Bronchial epithelial cell (primary cell): Measurements from ENCODE around the gene CCNI. TPM values are rescaled to one million over a fixed set of nuclear protein-coding genes. Genes with fewer than 3 reads are reported as not detected.

Experiments
- DNase-seq: peaks from one replicate; pipeline ENCODE4 v3.0.0-alpha.2; 2010; ENCODE audit warnings: low read depth
- FAIRE-seq: peaks from 2 replicates; lab custom pipeline; 2011; peaks lifted over from hg19 to GRCh38; lab: Jason Lieb, UNC
- H3K27me3 ChIP-seq: 2 replicates; pipeline ENCODE4 v1.5.1; 2011; ENCODE audit warnings: low read length; ENCODE audit not compliant: control insufficient read depth, insufficient read depth
- H3K36me3 ChIP-seq: 2 replicates; pipeline ENCODE4 v1.5.1; 2011; ENCODE audit warnings: low read length; ENCODE audit not compliant: control insufficient read depth, insufficient read depth
- H3K4me3 ChIP-seq: 2 replicates; pipeline ENCODE4 v1.5.1; 2011; ENCODE audit warnings: mild to moderate bottlenecking, low read depth, low read length, control low read depth
- CTCF ChIP-seq: IDR thresholded peaks from 2 replicates; pipeline ENCODE4 v1.5.1; 2011; ENCODE audit warnings: mild to moderate bottlenecking, moderate library complexity, low read length, control low read depth, inconsistent platforms; ENCODE audit not compliant: insufficient read depth, severe bottlenecking
- total RNA-seq: library from RNA; depleted of rRNA; stranded (reverse); fragments of >200 nt; gene quantifications from 2 replicates; pipeline ENCODE4 v1.2.1, GENCODE V29; 2014

The CCNI gene
- total RNA-seq, 1 donor from 2014 or later: 181 TPM

GRCh38 chr4:77010841-77011354 is 64.9 kb downstream of the CCNI start:
- Histone ChIP-seq H3K27me3 (no peaks in the 10 kb centered on the region), H3K36me3 (peaks cover 1% of the 10 kb centered on the region), H3K4me3 (no peak overlapping the region)
- FAIRE-seq (no peak), DNase-seq (peak; percentile 77)
- no peak for TF ChIP-seq CTCF

- H3K27me3 ChIP-seq: no peaks in the 10 kb centered on the region
- no peak for TF ChIP-seq CTCF
- H3K36me3 ChIP-seq: no peaks in the 10 kb centered on the region
- DNase-seq (no peak), FAIRE-seq (no peak)
- H3K4me3 ChIP-seq: no peak overlapping the region
Observed at GRCh38 chr4:77009511-77010115, 66.2 kb downstream of the CCNI start.

GRCh38 chr4:77007358-77008230 is 68.2 kb downstream of the CCNI start:
- no peak overlapping the region for H3K4me3 ChIP-seq
- no peaks in the 10 kb centered on the region for H3K27me3 ChIP-seq
- peak; percentile 72 for DNase-seq
- no peaks in the 10 kb centered on the region for H3K36me3 ChIP-seq
- no peak for TF ChIP-seq CTCF
- no peak for FAIRE-seq

GRCh38 chr4:77006753-77007353 is 68.9 kb downstream of the CCNI start:
- no peak for TF ChIP-seq CTCF
- FAIRE-seq: no peak
- no peak overlapping the region for H3K4me3 ChIP-seq
- DNase-seq: no peak
- H3K27me3 ChIP-seq: no peaks in the 10 kb centered on the region
- H3K36me3 ChIP-seq: no peaks in the 10 kb centered on the region

GRCh38 chr4:77003400-77003799 is 72.4 kb downstream of the CCNI start:
- Histone ChIP-seq H3K36me3 (peaks cover 4% of the 10 kb centered on the region), H3K27me3 (no peaks in the 10 kb centered on the region), H3K4me3 (no peak overlapping the region)
- DNase-seq (no peak), FAIRE-seq (no peak)
- no peak for TF ChIP-seq CTCF
